Caco-2 (cell line): ENCODE data around the gene ERC1. TPM values are rescaled to one million over a fixed set of nuclear protein-coding genes. Genes with fewer than 3 reads are reported as not detected.

Experiments
- BruUV-seq: library from RNA; stranded (reverse); fragments of 400-500 nt; replicated peaks from 2 replicates; lab custom pipeline; 2021; lab: Mats Ljungman, UMichigan
- CTCF ChIA-PET: fragments of 300-600 bp; sonication (Branson Sonifier 250); formaldehyde crosslinking; loops from one replicate; lab custom pipeline; 2022; ENCODE audit warnings: antibody characterized with exemption; lab: Charles Lee
- POLR2A ChIA-PET: fragments of 300-600 bp; sonication (Branson Sonifier 250); formaldehyde crosslinking; loops from one replicate; lab custom pipeline; 2022; ENCODE audit warnings: antibody characterized with exemption; lab: Charles Lee
- DNase-seq, 2 experiments: peaks; one replicate each; pipeline versions ENCODE4 v3.0.0 to v3.0.0-alpha.2; 2020 to 2022
- H3K27me3 ChIP-seq: replicated peaks from 2 replicates; pipeline ENCODE4 v1.6.0; 2011; ENCODE audit warnings: low read length; ENCODE audit not compliant: control insufficient read depth, insufficient read depth
- H3K36me3 ChIP-seq: 2 replicates; pipeline ENCODE4 v1.5.1; 2011; ENCODE audit warnings: low read length; ENCODE audit not compliant: control insufficient read depth, insufficient read depth
- H3K4me1 ChIP-seq: fragments of 250-450 bp; sonication (Bioruptor Pico); 2 replicates; pipeline ENCODE4 v1.5.1; 2020; ENCODE audit warnings: mild to moderate bottlenecking
- H3K4me3 ChIP-seq: 2 replicates; pipeline ENCODE4 v1.5.1; 2011; ENCODE audit warnings: low read depth, mild to moderate bottlenecking, control low read depth, low read length
- H3K9me3 ChIP-seq: fragments of 250-450 bp; sonication (Bioruptor Pico); 2 replicates; pipeline ENCODE4 v1.5.1; 2020; ENCODE audit warnings: mild to moderate bottlenecking, moderate library complexity
- H3K27ac Mint-ChIP-seq: one replicate; pipeline ENCODE4 v1.8.0; 2022; ENCODE audit warnings: mixed read lengths; ENCODE audit not compliant: unreplicated experiment
- H3K27me3 Mint-ChIP-seq: one replicate; pipeline ENCODE4 v1.8.0; 2022; ENCODE audit warnings: mixed read lengths; ENCODE audit not compliant: insufficient read depth, unreplicated experiment
- H3K36me3 Mint-ChIP-seq: one replicate; pipeline ENCODE4 v1.8.0; 2022; ENCODE audit warnings: mild to moderate bottlenecking, mixed read lengths; ENCODE audit not compliant: insufficient read depth, unreplicated experiment
- H3K4me1 Mint-ChIP-seq: one replicate; pipeline ENCODE4 v1.8.0; 2022; ENCODE audit warnings: low read depth, mixed read lengths; ENCODE audit not compliant: unreplicated experiment
- H3K4me3 Mint-ChIP-seq: one replicate; pipeline ENCODE4 v1.8.0; 2022; ENCODE audit warnings: mild to moderate bottlenecking, moderate library complexity, mixed read lengths; ENCODE audit not compliant: unreplicated experiment
- H3K9me3 Mint-ChIP-seq: one replicate; pipeline ENCODE4 v1.8.0; 2022; ENCODE audit warnings: mixed read lengths; ENCODE audit not compliant: unreplicated experiment
- CTCF ChIP-seq, 2 experiments: fragments of 200-600 bp in 1 of 2; IDR thresholded peaks; 1 replicate in 1 of 2; 2 replicates in 1 of 2; pipeline versions ENCODE4 v1.5.1 to v1.8.0; 2011 to 2022; ENCODE audit warnings: antibody characterized with exemption in 1 of 2, control low read depth in 1 of 2, inconsistent platforms in 1 of 2, low read depth in 1 of 2, low read length in 1 of 2, mild to moderate bottlenecking in 1 of 2, moderate library complexity in 1 of 2; ENCODE audit not compliant: insufficient read depth in 1 of 2, severe bottlenecking in 1 of 2, unreplicated experiment in 1 of 2
- intact Hi-C: fragments of 100-400 bp; cut with micrococcal nuclease; formaldehyde crosslinking; loops from one replicate; pipeline ENCODE4 v1.10.0; 2022; ENCODE audit not compliant: unreplicated experiment
- total RNA-seq: library from RNA; stranded (reverse); gene quantifications from 2 replicates; pipeline ENCODE4 v1.2.3, GENCODE V29; 2022

The ERC1 gene
- total RNA-seq, 1 experiment from 2014 or later, result 88.4 TPM

GRCh38 chr12:1382151-1382550 is 391.1 kb downstream of the ERC1 start:
- Histone ChIP-seq H3K4me3 (no peak overlapping the region), H3K9me3 (no peaks in the 10 kb centered on the region), H3K36me3 (0 out of 2 replicates have a peak, but pooled peaks cover 1% of the 10 kb centered on the region), H3K4me1 (no peaks in the 10 kb centered on the region), H3K27me3 (no peaks in the 10 kb centered on the region)
- H3K4me1 Mint-ChIP-seq, result no peaks in the 10 kb centered on the region
- no peak for TF ChIP-seq CTCF (IDR thresholded peaks at IDR 0.05; ENCODE audit: insufficient read depth in 1 of 2, low read depth in 1 of 2, low read length in 1 of 2, severe bottlenecking in 1 of 2, unreplicated experiment in 1 of 2)
- no peak overlapping the region for H3K4me3 Mint-ChIP-seq
- no peaks in the 10 kb centered on the region for H3K27me3 Mint-ChIP-seq
- ChIA-PET CTCF (interaction anchor here (0.5 kb wide), 1 partner anchor 239 kb away, joined by 3 read pairs; no protein-coding TSS in a partner anchor), POLR2A (no interaction called here)
- intact Hi-C loops, result no loop called here
- peaks cover under 1% of the 10 kb centered on the region for H3K36me3 Mint-ChIP-seq
- no peak overlapping the region for H3K27ac Mint-ChIP-seq
- BruUV-seq, result no TSS peak
- DNase-seq, result no peak
- H3K9me3 Mint-ChIP-seq, result no peaks in the 10 kb centered on the region

- Histone ChIP-seq H3K36me3 (no peaks in the 10 kb centered on the region; the same call in 1 of the 2 replicates), H3K4me1 (no peaks in the 10 kb centered on the region), H3K27me3 (no peaks in the 10 kb centered on the region), H3K4me3 (no peak overlapping the region), H3K9me3 (no peaks in the 10 kb centered on the region)
- no TSS peak for BruUV-seq
- CTCF ChIA-PET, result interaction anchor here (0.8 kb wide), 1 partner anchor 50 kb away, joined by 3 read pairs; no protein-coding TSS in a partner anchor
- Mint-ChIP-seq H3K36me3 (no peaks in the 10 kb centered on the region), H3K27me3 (no peaks in the 10 kb centered on the region), H3K4me1 (no peaks in the 10 kb centered on the region), H3K9me3 (no peaks in the 10 kb centered on the region), H3K27ac (no peak overlapping the region), H3K4me3 (no peak overlapping the region)
- intact Hi-C loops, result no loop called here
- POLR2A ChIA-PET, result no interaction called here
- DNase-seq, result no peak
- no peak for TF ChIP-seq CTCF (IDR thresholded peaks at IDR 0.05; ENCODE audit: insufficient read depth in 1 of 2, low read depth in 1 of 2, low read length in 1 of 2, severe bottlenecking in 1 of 2, unreplicated experiment in 1 of 2)
Measured at GRCh38 chr12:1382826-1383225, 391.8 kb downstream of the ERC1 start.

GRCh38 chr12:1383758-1384157 is 392.7 kb downstream of the ERC1 start:
- BruUV-seq, result no TSS peak
- no peak for TF ChIP-seq CTCF (IDR thresholded peaks at IDR 0.05; ENCODE audit: insufficient read depth in 1 of 2, low read depth in 1 of 2, low read length in 1 of 2, severe bottlenecking in 1 of 2, unreplicated experiment in 1 of 2)
- Mint-ChIP-seq H3K4me1 (no peaks in the 10 kb centered on the region), H3K4me3 (no peak overlapping the region), H3K27ac (no peak overlapping the region), H3K36me3 (no peaks in the 10 kb centered on the region), H3K27me3 (no peaks in the 10 kb centered on the region), H3K9me3 (no peaks in the 10 kb centered on the region)
- Histone ChIP-seq H3K36me3 (no peaks in the 10 kb centered on the region; the same call in 1 of the 2 replicates), H3K9me3 (no peaks in the 10 kb centered on the region), H3K4me3 (no peak overlapping the region), H3K4me1 (no peaks in the 10 kb centered on the region), H3K27me3 (no peaks in the 10 kb centered on the region)
- no peak for DNase-seq
- CTCF ChIA-PET, result interaction anchor here (0.8 kb wide), 1 partner anchor 51 kb away, joined by 3 read pairs; no protein-coding TSS in a partner anchor
- POLR2A ChIA-PET, result no interaction called here
- intact Hi-C loops, result no loop called here
